GM19395 (cell line): ENCODE data around the gene KIAA1328.

ENCODE experiments used
- ATAC-seq: cut with Tn5 transposase; IDR thresholded peaks from one replicate; pipeline ENCODE4 v1.9.1; 2021; ENCODE audit warnings: mild to moderate bottlenecking, moderate library complexity; ENCODE audit not compliant: unreplicated experiment

KIAA1328 gene

DNA sequence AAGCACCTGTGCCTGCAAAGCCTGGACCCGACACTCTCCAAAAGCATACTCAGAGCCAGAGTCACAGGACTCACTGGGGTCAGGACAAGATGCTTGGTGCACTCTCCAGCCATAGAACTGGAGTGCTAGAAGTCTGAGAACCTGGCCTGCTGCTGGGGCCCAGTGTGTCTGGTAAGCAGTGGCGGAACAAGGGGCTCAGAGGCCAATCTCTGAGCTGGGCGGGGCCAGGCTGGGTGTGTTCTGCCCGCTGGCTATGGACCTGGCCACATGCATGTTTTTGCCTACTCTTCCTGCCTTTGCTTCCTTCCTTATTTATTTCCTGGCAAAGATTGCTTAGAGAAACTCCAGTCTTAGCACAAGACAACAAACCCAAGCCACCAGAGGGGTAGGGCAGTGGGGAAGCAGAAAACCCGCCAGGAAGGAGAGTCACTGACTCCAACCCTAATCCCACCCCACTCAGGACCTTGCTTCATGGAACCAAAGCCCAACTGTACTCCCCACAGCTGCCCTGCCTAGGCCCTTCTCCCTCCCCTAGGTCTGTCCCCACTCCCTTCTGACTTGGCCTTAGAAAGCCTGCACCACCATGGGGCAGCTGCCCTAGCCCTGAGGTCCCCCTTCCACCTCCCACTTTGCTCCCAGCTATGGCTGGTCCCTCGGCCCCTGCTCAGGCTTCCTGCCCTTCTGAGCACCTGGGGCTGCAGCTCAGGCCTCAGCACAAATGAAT is 421.1 kb downstream of the KIAA1328 start:
- no peak for ATAC-seq

DNA sequence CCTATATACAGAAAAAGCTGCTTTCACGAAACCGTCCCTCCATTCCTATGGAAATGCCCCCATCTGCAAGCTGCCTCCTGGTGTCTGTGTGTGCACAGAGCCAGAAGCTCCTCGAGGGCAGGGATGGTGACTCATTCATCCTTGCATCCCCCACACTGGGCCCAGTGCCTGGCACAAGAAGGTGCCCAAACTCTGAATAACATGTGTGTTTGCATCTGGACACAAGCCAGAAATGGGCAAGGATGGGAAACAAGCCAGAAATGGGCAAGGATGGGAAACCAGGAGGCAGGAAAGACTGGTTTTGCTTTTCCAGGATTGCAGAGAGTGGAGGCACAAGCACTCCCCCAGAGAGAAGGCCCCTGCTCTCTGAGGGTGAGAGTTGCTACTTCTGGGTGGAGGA is 422.8 kb downstream of the KIAA1328 start:
- no peak for ATAC-seq

DNA sequence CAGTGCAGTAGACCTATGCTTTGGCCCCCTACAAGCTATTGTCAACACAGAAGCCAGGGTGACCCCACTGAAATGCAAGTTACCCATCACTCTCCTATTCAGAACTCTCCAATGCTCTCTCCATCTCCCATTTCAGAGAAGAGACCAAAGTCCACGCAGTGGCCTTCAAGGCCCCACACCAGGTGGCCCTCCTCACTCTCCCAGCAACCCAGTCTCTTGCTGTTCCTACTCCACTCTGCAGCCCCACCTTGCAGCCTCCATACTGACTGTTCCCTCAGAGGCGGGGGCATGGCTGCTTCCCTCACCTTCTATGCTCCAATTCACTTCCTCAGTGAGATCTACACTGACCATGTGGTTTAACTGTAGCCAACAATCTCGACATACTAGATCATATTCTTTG is 423.4 kb downstream of the KIAA1328 start:
- no peak for ATAC-seq

DNA sequence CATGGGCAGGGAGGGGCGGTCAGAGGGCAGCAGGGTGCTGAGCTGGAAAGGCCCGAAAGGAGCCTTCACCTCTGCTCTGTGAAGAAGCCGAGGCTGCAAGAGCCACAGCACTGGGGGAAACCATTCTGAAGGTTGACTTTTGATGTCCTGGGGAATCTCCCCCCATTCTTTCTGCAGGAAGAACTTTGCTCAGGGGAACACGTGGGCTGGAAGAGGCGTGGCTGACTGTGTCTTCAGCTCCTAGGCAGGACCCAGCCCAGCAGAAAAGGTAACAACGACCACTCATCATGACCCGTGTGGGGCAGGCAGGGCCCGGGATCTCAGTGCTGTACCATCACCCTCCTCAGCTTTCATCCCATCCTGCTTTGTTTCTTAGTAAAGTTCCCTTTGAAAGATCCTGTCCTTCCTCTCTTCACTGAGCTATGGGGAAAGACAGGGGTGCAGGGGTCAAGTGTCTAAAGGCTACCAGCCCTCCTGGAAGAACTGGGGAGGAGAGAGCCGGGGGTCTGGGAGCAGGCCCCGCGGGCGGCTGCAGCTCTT is 424.0 kb downstream of the KIAA1328 start:
- no peak for ATAC-seq

DNA sequence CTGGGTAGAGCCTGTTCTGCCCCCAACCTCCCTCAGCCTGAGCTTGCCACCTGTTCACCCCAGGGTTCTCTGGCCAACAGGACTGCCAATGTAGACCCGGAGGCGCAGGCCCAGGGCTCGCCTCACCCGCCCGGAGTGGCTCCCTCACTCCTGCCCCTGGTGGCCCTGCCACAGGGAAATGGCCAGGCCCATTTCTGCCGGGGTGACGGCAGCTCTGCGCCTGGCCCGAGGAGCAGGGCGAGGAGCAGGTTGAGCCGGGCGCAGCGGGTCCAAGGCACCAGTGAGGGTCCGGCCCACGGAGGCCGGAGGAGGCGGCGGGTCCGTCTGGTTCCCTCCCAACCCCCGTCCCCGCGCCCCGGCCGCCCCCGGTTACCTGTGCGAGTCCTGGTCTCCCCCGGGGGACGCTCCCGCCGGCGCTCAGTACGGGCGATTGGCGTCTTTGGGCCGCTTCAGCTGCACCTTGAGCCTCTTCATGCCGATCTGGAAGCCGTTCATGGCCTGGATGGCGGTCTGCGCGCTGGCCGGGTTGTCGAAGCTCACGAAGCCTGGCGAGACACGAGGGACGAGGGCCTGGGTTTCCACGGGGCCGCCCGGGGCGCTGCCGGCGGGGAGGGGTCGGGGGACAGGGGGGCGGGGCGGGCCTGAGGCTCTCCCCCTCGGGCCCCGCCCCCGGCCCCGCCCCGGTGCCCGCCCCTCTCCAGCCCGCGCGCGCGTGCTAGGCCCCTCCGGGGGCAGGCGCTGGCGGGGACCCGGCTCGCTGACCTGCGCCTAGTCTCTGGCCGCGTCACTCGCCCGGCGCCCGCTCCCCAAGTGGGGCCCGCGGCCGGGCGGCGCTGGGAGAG is 424.7 kb downstream of the KIAA1328 start:
- ATAC-seq, result no peak

DNA sequence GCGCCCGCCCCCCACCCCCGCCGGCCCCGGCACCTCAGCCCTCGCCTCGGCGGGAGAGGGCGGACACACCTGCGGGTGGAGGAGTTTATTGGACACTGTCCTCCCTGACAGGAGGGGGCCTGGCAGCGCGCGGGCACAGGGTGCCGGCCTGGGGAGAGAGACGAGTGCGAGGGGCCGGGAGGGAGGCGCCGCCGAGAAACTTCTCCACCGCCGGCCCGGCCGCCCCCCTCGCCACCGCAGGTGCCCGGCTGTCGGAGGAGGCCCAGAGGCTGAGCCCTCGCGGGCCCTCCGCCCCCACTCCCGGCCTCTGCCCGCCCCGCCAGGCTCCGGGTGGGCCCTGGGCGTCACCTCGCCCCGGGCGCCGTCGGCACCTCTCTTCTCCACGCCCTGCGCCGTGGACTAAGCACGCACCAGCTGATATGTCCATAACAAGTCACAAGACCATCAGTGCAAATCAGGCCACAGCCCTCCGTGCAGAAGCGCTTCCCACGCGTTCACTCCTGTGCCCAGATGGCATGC is 425.4 kb downstream of the KIAA1328 start:
- no peak for ATAC-seq

DNA sequence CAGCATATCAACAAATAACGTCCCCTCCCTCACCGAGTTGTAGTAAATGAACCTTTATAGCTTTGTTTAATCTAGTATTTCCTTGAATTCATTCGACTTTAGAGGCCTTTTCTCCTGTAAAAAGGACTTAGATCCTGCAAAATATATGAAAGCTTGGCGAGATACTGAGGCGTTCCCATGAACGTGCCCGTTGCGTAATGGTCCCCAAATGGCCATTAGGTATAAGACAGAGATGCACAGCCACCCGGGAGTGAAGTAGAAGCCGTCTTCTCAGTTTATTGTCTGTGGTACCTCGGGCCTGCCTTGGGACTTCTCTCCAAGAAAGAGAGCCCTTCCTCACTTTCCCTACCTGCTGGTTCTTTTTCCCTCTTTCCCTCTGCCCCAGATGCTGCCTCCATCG is 426.0 kb downstream of the KIAA1328 start:
- ATAC-seq, result no peak

DNA sequence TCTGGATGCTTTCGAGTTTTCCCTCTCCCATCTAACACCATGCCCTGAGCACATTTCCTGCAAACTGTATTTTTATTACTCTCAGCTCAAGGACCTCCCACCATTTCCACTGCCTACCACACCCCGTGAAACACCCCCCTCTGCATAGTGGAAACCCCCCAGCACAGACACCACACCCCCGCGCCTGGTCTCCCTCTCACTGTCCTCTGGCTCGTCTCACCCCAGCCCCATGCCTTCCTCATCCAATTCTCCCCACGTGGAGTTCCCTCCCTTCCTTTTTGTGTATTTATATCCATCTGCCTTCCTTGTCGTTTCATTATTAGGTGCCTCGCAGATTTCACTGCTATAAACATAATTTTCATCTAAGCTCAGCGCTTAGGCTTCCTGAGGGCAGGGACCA is 429.2 kb downstream of the KIAA1328 start:
- ATAC-seq, result no peak

DNA sequence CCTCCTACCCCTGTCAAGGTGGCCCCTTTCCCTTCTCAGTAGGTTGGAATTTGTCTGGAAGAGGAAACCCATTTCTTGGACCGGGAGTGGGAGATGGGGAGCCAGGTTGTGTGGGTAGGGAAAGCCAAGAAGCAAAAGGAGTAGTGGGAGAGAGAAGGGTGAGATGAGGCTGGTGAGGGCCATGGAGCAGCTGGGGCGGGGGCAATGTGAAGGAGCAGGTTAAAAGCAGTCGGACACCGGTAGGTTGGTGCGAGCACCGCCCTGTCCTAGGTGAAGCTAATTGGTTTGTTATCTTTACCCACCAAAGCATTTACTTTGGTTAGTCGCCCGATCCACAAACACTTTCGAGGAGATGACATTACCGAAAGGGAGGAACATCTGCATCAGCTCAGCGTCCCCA is 429.9 kb downstream of the KIAA1328 start:
- ATAC-seq, result no peak

DNA sequence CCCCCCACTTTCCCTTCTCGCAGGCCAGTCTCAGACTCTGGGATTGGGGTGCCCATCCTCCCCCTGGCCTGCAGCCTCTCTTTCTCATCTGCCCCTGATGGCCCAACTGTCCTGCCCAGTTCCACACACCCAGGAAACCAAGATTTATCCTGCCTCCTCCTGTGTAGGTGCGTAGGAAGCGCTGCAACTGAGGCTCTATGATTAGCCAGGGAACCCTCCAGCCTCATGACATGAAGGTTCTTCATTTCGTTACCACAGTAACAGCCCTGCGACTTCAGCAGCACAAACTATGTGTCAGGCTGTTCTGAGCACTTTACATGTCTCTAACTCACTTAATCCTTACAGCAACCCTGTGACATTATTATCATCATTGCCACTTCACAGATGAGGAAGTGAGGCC is 430.8 kb downstream of the KIAA1328 start:
- no peak for ATAC-seq

DNA sequence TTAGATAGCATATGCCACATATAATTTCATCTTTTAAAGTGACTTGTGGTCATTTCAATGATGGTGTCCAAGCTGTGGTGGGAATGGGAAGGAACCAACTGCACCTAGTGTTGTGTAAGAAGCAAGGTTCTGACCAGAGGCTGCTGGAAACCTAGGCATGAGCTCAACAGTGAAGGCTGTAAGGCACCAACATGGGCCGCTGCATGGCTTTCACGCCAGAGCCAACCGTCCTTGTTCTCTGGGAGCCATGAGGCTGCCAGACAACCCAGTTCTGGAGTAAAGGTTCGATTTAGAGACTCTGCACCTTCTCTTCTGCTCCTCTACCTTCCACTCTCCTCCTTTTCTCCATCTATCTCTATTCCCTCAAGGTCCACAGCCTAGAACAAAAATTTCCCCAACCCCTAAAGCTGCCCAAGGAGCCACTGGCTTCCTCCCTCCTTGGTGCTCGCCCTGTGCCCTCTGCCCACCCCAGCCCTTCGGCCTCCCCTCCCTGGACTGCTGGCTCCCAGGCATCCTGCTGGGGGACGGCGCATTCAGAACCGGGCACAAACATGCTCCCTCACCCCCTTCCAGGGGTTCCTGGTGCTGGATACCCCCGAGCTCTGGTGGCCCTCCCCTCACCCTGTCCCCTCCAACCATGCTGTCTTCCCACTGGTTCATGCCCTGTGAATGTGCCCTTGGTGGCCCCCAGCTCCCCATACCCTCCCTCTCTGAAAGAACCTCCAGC is 431.6 kb downstream of the KIAA1328 start:
- ATAC-seq, result no peak

DNA sequence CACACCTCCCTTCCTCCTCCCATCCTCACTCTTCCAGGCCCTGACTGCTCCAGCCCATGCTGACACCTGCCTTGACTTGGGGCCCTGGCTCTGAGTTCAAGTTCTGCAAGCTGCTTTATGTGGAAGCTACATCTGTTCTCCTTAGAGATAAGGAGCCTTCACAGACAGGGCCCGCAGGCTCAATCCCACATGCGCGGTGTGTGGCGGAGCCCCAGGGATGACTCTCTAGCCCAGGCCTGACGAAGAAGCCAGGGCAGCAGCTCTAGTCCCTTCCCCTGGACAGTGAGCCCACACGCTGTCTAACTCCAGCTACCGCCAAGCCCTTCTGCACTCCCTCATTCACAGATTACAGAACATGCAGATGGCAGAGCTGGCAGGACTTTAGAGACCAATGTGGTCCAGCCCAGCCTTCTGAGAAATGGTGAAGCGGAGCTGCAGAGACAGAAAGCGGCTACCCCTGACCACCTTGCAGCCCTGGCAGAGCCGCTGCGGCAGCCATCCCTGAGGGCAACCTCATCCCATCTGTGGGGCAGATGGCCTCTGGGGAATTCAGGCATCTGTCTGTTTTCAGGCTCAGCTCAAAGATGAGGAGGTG is 432.4 kb downstream of the KIAA1328 start:
- no peak for ATAC-seq

DNA sequence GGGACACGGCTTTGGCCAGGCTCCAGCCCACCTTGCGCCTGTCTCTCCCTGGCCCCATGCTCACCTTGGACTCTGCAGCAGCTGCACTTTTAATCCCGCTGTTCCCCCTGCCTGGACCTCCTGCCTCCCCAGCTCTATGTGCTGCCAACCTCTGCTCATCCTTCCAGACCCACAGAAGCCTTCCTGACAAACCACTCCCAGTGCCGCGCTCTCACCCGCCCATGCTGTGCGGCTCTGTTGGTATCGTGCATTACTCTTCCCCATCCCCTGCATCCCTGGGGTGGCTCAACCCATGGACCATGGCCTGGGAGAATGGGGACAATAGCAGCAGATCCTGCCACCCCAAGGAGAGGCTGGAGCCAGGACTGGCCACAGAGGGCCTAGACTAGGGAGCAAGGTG is 433.1 kb downstream of the KIAA1328 start:
- no peak for ATAC-seq

DNA sequence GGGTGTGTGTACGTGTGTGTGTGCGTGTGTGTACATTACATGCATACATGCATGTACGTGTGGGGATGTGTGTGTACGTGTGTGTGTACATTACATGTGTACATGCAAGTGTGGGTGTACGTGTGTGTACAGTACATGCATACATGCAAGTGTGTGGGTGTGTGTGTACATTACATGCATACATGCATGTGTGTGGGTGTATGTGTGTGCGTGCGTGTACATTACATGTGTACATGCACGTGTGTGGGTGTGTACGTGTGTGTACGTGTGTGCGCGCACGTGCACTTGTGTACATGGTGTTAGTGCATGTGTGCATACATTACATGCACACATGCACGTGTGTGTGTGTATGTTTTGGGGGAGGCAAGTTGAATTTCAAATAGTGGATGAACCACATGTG is 436.0 kb downstream of the KIAA1328 start:
- no peak for ATAC-seq

DNA sequence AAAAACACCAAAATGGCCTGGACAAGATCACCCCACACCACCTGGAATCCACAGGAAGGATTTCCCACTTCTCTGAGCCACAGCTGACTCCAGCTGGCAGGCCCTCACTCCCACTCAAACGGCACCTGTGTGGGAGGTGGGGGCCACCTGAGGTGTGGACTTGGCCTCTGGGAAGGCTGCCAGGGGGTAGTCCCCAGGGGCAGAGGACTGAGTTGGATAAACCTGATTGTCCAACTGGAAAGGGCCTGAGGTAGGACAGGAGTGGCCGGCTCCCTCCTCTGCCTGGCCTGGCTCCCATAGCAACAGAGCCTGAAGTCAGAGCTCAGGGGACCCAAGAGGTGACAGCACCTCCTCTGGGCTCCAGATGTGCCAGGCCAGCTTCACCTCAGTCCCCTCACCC is 436.5 kb downstream of the KIAA1328 start:
- no peak for ATAC-seq

DNA sequence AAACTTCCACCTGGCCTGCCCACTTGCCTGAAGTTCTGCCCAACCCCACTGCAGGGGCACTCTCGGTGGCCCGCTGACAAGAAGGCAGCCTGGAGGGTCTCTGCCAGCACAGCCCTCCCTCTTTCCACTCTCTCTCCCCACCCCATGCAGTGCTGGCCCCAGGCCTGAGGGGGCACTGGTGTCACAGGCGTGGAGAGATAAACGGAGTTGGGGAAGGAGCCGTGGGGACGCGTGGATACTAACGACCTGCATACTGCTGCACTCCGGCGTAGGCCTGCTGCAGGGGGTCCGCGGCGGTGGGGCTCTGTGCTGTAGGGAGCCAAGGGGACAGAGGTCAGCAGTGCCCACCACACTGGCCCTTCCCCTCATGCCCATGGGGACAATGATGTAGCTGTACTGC is 437.4 kb downstream of the KIAA1328 start:
- ATAC-seq, result no peak

DNA sequence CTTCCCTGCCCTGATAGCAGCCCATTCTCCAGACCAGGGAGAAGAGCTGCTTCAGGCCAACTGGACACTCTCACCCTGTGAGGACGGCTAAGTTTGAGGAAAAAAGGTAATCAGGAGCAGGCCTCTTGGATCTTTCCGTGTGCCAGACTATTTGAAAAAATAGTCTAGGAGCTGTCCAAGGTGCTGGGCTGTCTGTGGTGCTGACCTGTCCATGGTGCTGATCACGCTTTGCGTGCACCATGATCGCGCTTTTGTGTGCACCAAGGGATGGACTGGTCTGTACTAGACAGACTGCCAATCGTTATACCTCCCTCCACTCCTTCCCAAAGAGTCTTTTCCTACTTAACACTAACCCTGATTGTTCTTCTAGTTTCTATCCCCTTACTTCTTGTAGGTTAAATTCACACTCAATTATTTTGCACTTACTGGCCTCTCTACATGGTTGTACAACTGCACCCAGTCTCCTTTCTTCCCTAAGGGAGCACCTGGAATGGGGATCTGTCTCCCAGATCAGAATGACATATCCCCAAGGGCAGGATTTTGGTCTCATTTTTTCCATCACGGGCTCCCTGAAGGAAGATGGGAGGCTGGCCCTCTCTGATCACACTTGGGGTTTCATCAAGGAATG is 441.2 kb downstream of the KIAA1328 start:
- ATAC-seq, result no peak

DNA sequence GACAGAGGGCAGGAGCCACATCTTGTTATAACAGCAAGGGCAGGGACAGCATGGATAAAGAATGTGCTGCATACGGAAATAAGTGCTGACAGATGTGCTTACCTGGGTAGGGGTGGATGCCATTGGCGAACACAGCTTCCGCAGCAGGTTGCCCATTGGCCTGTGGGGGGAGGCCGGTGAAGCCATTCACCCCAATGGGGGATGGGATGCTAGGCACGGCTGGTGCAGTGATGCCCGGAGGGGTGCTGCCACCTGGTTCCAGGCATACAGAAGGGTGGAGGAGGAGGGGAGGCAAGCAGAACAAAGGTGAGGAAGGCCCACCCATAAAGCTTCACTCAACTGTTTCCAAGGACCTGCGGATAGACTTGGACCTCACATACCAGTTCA is 441.7 kb downstream of the KIAA1328 start:
- no peak for ATAC-seq

DNA sequence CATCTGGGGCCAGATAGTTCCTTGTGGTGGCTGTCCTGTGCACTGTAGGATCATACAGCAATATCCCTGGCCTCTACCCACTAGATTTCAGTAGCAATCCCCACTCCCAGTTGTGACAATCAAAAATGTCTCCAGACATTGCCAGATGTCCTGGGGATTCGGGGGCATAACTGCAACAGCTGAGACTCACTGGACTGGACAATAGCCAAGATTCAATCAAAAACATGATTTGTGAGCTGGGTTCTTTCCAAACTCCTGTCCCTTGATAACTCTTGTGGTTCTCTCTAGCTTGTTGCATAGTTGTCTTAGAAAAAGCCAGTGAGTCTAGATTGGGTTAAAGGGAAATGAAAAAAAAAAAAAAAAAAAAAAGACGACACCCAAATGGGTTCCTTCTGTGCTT is 443.3 kb downstream of the KIAA1328 start:
- ATAC-seq, result no peak

DNA sequence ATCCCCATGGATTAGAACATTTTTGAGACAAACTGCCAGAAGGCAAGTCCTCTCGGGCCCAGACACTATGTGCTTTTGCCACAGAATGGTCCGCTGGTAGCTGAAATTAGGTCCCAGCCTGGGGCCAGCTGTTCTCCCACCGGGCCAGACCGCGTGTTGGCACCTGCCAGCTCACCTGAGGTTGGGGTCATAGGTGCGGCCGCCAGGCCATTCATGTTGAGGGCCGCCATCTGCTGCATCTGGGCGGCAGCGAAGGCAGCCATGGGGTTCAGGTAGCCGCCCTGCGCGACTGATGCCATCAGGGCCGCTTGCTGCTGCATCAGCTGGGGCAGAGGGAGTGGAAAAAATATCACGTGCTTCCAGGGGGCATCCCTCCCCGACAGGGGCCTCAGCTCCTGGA is 443.9 kb downstream of the KIAA1328 start:
- no peak for ATAC-seq
